C1 segment of cervical spinal cord (tissue), 14 donors: Measurements from ENCODE around the gene M1AP.

Experiments used
- DNase-seq, 14 donors: peaks; one replicate each; lab custom pipeline; 2025; lab: John Stamatoyannopoulos, UW

The M1AP gene

GRCh38 chr2:74593826-74594772, 54.0 kb downstream of the M1AP start:
- no peak for DNase-seq

GRCh38 chr2:74588664-74589063, 59.5 kb downstream of the M1AP start:
- no peak for DNase-seq

GRCh38 chr2:74587664-74588277, 60.4 kb downstream of the M1AP start:
- DNase-seq: peak in 10 of 14 donors; percentile 1 to 51 (median 19)

GRCh38 chr2:74585406-74586185, 62.5 kb downstream of the M1AP start:
- peak in 2 of 14 donors; percentile 7 to 14 for DNase-seq

DNA sequence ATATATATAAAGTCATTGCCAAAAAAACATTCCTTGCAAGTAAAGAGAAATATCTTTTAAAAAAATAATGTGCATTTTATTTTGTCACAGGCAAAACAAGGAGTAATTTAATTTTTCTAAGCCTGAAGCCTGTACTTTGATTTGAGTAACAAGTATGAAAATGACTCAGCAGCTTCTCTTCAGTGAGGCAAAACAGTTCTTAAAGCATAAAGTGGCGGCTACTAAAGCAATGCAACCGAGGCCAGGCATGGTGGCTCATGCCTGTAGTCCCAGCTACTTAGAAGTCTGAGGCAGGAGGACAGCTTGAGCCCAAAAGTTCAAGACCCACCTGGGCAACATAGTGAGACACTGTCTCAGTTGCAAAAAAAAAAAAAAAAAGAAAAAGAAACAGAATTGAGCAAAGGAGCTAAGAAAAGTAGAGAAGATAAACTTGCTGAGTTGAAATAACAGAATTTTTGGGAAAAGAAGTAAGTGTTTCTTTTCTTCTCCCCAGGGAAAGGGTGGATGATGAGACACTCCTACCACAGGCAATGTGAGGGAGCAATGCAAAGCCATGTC, 64.0 kb downstream of the M1AP start:
- DNase-seq: no peak

GRCh38 chr2:74583504-74583903, 64.6 kb downstream of the M1AP start:
- DNase-seq: no peak

DNA sequence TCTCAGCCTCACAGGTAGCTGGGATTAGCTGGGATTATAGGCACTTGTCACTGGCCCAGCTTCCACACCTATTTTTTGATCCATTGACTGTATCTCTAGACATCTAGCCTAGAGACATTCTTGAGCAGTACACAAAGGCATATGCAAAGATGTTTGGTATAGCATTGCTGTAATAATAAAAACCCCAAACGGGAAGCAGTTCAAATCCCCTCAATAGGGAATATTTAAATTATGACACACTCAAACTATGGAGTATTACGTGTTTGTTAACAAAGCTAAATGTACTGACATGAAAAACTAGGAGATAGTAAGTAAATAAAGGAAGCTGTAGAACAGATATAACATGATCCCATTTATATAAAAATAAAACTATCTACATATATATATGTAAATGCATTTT, 65.9 kb downstream of the M1AP start:
- DNase-seq: no peak

- no peak for DNase-seq
These were observed 66.7 kb downstream of the M1AP start for GRCh38 chr2:74581463-74581862.

DNA sequence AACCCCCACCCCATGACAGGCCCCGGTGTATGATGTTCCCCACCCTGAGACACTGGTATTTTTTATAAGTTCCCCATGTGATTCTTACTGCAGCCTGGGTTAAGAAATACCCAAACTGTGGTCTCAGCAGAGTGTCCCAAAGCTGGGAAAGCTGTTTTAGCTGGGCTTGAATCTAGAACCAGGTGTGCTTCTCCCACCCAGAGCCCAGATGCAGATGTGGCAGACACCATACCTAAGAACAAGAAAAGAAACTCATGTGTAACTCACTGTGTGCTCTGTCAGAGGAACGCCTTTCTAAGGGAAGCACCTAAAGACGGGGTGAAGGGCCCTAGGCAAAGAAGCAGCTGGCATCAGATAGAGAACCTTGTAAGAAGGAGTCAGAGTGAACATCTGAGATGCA, 69.7 kb downstream of the M1AP start:
- DNase-seq: no peak

- no peak for DNase-seq
These were observed 70.7 kb downstream of the M1AP start for GRCh38 chr2:74577448-74577847.

- peak in 5 of 14 donors; percentile 9 to 52 (median 20) for DNase-seq
These were observed 71.3 kb downstream of the M1AP start for GRCh38 chr2:74576863-74577229.

DNA sequence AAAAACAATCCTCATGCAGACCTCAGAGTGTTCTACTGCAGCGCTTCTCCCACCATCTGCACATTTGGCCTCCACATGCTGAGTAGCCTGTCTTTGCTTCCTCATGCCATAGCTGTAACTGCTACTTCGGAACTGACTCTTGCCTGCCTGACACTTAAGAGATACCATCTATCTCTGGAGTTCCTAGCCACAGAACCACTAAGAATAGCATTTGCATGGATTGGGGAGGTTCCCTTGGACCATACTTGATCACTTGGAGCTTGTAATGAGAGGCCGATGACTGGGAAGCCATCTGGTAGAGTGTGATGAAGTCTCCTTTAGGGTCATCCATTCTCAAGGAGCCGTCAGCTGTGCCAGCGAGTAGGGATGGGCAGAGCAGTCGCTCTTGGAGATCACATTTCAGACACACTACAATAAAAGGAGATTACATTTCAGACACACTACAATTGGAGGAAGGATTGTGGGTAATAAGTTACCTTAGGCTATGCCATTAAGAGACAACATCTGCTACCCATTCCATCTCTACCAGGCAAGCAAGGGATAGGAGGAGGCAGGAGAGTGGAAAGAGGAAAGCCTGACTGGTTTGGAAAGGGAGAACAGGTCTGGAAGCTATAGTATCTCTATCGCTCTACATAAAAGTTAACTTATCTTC, 71.8 kb downstream of the M1AP start:
- DNase-seq: no peak

GRCh38 chr2:74575320-74575719, 72.8 kb downstream of the M1AP start:
- DNase-seq: no peak

DNA sequence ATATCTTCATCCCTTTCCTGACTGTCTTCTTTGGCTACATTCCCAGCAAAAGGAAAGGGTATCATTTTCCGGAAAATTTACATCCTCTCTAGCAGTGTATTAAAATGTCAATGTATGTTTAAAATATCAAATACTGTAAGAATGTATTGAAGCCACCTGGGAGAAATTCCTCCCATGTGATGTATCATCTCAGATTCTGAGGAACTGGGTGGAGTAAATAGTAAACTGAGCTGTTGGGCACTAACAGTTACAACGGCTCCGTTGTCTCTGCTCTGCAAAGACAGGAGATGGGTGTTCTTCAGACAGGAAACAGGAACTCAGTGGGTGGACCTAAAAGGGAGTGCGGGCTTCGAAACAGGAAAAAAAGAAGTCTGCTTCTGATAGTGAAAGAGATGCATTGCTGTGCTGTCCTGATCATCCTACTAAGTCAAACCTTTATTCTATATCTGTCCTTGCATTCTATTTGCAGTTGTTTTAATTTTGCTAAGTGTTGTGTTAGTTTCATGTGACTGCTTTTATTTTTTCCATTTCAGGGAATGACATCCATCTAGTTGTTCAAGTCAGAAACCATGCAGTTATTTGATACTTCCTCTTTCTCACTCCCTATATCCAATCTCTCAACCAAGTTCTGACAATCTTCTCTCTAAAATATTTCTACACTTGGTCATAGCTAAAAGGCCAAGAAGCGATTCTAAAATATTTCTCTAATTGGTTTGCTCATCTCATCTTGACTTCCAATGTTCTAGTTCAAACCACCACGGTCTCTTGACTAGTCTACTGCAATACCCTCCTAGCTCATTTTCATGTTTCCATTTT, 74.2 kb downstream of the M1AP start:
- DNase-seq: peak in 1 of 14 donors; percentile 9

DNA sequence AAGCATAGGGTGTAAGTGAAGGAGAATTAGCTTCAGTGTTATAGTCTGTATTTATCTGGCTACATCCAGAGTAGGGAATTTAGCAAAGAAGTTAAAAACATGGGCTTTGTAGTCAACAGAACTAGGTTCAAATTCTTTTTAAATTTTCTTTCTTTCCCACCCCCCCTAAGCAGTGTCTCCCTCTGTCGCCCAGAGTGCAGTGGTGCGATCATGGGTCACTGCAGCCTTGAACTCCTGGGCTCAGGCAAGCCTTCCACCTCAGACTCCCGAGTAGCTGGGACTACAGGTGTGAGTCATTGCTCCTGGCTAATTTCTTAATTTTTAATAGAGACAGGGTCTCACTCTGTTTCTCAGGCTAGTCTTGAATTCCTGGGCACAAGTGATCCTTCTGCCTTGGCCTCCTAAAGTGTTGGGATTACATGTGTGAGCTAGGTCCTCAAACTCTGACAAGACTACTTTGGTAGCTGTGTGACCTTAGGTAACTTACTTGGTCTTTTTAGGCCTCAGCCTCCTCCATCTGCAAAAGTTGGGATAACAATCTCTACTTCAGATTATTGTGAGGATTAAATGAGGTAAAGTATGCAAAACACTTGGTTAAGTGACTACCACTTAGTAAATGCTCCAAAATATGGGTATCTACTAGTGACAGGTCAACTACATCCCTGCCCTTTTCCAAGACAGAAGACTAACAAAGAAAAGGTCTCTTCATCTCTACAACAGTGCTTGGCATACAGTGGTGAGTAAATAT, 75.8 kb downstream of the M1AP start:
- DNase-seq: no peak

DNA sequence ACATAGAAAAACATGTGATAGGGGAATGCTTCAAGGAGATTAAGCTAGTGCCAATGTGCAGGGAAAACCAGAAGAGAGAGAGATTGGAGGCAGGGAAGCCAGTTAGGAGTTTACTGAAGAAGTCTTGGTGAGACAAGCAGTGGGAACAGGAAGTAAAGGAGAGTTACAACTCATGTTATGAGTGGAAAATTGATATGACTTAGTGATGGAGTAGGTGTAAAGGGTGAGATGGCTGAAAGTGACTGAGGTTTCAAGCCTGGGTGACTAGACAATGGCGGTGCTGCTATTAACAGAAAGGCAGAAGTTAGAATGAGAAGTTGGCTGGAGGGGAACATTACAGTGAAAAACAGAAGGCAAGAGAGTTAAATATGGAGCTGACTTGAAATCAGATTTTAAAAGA, 77.1 kb downstream of the M1AP start:
- DNase-seq: no peak

GRCh38 chr2:74569686-74570085, 78.4 kb downstream of the M1AP start:
- DNase-seq: no peak

DNA sequence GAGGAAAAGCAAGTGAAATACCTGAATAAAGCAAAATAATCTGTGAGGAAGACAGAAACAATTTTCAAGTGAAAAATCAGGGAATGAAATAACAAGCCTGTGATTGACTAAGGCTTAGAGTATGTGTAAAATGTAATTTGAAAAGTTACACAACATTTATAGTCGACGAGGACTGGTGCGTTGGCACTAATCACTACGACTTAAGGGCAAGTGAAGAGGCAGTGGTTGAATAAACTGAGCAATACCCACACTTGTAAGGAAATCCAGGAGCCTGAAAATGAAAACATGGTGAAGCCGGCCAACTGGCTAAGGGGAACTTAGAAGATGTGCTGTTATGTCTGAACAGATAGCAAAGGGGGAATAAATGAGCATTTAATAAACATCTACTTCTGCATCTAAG, 80.2 kb downstream of the M1AP start:
- DNase-seq: no peak

DNA sequence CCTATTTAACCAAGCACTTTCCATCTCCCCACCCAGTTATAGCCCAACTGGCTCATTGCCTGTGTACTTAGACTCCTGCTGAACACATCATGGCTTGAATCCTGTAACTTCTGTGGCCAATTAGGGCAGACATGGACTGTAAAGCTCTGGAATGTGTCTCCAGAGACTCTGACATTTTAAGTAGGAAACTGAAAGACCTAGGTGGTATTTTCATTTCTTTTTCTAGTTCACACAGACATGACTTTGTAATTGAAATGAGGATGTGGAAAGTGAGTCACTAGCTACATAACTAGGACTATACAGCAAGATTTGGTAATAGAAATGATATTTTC, 81.4 kb downstream of the M1AP start:
- DNase-seq: no peak
